ENCODE results near the gene RNASE13.

RNASE13 gene

DNA sequence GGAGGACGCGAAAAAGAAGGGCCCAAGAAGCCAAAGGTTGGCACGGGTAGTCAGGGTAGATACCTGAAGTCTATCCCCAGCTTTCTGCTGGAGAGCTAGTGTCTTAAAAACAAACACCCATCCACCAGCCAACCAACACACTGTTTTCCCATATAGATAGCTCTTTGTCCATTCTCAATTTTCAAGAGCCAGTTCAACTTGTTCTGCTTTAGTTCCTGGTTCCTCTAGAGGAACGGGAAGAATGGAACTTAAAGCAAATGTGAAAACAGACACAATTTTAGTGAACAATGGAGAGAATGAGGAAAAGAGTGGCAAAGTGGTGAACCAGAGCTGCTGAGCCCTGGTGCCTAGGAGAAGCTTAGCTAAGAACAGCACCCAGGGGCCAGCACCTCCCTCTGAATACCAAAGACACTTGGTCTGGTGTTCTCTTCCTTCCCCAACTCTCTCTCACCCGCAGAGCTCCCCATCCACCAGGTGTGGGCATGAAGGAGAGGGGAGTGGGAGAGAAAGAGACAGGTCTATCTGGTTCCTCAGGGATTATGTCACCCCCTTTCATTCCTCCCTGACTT lies 13.5 kb downstream of the RNASE13 start:
- H3K4me3 ChIP-seq (ENCODE audit: low read depth in 1 of 2, low read length in 1 of 2): no peak overlapping the region
- no peak overlapping the region for H3K27ac ChIP-seq
- TF ChIP-seq, protein P1, sequence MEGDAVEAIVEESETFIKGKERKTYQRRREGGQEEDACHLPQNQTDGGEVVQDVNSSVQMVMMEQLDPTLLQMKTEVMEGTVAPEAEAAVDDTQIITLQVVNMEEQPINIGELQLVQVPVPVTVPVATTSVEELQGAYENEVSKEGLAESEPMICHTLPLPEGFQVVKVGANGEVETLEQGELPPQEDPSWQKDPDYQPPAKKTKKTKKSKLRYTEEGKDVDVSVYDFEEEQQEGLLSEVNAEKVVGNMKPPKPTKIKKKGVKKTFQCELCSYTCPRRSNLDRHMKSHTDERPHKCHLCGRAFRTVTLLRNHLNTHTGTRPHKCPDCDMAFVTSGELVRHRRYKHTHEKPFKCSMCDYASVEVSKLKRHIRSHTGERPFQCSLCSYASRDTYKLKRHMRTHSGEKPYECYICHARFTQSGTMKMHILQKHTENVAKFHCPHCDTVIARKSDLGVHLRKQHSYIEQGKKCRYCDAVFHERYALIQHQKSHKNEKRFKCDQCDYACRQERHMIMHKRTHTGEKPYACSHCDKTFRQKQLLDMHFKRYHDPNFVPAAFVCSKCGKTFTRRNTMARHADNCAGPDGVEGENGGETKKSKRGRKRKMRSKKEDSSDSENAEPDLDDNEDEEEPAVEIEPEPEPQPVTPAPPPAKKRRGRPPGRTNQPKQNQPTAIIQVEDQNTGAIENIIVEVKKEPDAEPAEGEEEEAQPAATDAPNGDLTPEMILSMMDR (IDR thresholded peaks at IDR 0.05): no peak
- no peaks in the 10 kb centered on the region for H3K36me3 ChIP-seq
- H3K4me1 ChIP-seq (ENCODE audit: control insufficient read depth in 1 of 2, insufficient read depth in 1 of 2, low read depth in 1 of 2, low read length in 1 of 2): peaks cover 7 to 16% of the 10 kb centered on the region in 2 experiments
- peaks cover 61% of the 10 kb centered on the region for H3K27me3 ChIP-seq
- H3K9me3 ChIP-seq: no peaks in the 10 kb centered on the region

DNA sequence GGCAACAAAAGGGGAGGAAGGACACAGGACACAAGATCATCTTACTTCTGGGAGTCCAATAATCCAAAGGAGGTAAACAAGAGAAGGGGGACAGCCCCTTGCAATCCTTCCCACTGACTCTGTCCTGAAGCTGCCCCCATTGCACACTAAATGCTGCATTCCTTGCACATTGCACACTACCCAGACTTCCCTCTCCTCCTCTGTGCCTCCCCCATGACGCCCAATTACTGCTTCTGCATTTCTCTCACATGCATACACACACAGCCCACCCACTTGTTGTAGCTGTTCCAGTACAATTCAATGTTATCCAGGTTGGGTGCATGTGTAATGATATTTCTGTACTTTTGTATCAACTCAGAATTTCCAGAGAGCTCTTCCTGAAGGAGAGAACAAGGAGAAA lies 15.2 kb downstream of the RNASE13 start:
- no peak overlapping the region for H3K4me3 ChIP-seq (ENCODE audit: low read depth in 1 of 2, low read length in 1 of 2)
- no peaks in the 10 kb centered on the region for H3K36me3 ChIP-seq
- TF ChIP-seq, protein P1 (IDR thresholded peaks at IDR 0.05): no peak
- no peaks in the 10 kb centered on the region for H3K9me3 ChIP-seq
- peaks cover 44% of the 10 kb centered on the region for H3K27me3 ChIP-seq
- H3K27ac ChIP-seq: no peak overlapping the region
- H3K4me1 ChIP-seq (ENCODE audit: control insufficient read depth in 1 of 2, insufficient read depth in 1 of 2, low read depth in 1 of 2, low read length in 1 of 2): peaks cover 3 to 8% of the 10 kb centered on the region in 2 experiments

DNA sequence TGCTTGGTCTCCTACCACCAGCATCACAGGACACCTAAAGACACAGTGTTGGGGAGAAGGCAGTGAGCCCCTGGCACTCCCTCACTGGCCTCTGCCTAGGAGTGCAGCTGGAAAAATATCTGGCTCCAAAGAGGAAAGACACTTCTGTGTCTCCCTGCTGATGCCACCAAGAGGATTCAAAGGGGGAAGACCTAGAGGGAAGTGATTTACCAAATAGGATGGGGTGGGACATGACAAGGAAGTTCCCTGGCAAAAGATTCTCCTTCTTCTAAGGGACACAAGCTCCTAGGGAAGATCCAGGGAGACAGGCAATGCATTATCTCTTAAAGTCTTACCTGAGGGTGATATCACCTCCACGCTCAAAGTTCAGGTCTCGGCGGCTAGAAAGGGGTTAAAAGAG lies 15.8 kb downstream of the RNASE13 start:
- no peak overlapping the region for H3K27ac ChIP-seq

DNA sequence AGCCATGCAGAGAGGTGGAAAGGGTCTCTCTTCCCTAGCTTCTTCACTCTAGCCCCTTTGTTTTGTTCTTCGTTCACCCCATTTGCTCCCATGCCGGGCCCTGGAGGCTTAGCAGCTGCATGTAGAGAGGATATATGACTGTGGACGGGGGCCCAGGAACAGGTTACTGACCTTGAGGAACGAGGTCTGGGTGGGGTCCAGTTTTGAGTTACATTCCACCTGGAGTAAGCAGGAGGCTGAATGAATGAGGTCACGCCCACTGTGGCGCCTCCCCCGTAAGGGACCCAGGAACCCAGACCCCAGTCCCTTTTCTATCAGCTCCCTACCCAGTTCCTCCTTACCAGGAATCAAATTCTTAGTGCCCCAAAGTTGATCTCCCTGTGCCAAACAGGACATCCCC lies 16.3 kb downstream of the RNASE13 start:
- no peaks in the 10 kb centered on the region for H3K36me3 ChIP-seq
- H3K27ac ChIP-seq: no peak overlapping the region
- no peaks in the 10 kb centered on the region for H3K9me3 ChIP-seq
- H3K4me3 ChIP-seq (ENCODE audit: low read depth in 1 of 2, low read length in 1 of 2): no peak overlapping the region
- peaks cover 0 to 5% of the 10 kb centered on the region in 2 experiments for H3K4me1 ChIP-seq (ENCODE audit: control insufficient read depth in 1 of 2, insufficient read depth in 1 of 2, low read depth in 1 of 2, low read length in 1 of 2)
- peaks cover 36% of the 10 kb centered on the region for H3K27me3 ChIP-seq
- TF ChIP-seq, protein P1 (IDR thresholded peaks at IDR 0.05): no peak

More for the DNA sequence above, 15.8 kb downstream of the RNASE13 start:
- H3K36me3 ChIP-seq: no peaks in the 10 kb centered on the region
- H3K4me3 ChIP-seq (ENCODE audit: low read depth in 1 of 2, low read length in 1 of 2): no peak overlapping the region
- H3K4me1 ChIP-seq (ENCODE audit: control insufficient read depth in 1 of 2, insufficient read depth in 1 of 2, low read depth in 1 of 2, low read length in 1 of 2): peaks cover 0 to 5% of the 10 kb centered on the region in 2 experiments
- TF ChIP-seq, protein P1 (IDR thresholded peaks at IDR 0.05): no peak
- H3K9me3 ChIP-seq: no peaks in the 10 kb centered on the region
- peaks cover 38% of the 10 kb centered on the region for H3K27me3 ChIP-seq

DNA sequence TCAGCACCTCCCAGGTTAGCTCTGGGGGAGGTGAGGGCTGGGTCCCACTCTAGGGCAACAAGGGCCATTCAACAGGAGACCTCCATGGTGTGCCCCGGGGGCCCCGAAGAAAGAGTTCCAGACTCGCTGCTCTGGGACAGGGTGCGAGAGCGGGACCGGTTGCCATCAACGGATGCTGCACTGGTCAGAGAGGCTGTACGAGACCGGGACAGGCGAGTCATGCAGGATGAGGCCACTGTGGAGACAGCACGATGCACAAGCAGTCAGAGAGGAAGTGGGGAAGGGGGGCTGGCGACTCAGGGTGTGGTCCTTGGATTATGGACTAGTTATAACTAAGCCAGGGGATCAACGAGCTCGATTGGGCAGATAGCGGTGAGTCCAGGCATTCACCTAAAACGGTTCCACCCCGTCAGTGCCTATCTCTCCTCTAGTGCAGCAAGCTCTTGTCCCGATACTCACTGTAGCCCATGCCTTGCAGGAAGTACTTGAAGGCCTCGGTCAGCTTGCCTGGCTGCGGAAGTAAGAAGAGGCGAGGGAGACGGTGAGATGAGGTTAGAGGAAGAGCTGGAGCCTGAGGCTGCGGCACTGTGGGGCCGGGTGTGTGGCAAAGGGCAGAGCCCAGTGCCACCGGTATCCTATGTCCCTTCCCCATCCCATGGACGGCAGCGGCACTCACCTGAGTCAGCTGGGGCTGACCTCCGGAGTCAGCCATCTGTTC lies 16.9 kb downstream of the RNASE13 start:
- peaks cover 36% of the 10 kb centered on the region for H3K27me3 ChIP-seq
- H3K27ac ChIP-seq: no peak overlapping the region
- no peaks in the 10 kb centered on the region for H3K36me3 ChIP-seq
- H3K9me3 ChIP-seq: no peaks in the 10 kb centered on the region
- TF ChIP-seq, protein P1 (IDR thresholded peaks at IDR 0.05): no peak
- peaks cover 0 to 5% of the 10 kb centered on the region in 2 experiments for H3K4me1 ChIP-seq (ENCODE audit: control insufficient read depth in 1 of 2, insufficient read depth in 1 of 2, low read depth in 1 of 2, low read length in 1 of 2)
- H3K4me3 ChIP-seq (ENCODE audit: low read depth in 1 of 2, low read length in 1 of 2): no peak overlapping the region
